ENCODE results near the gene TRIM24. TPM values are rescaled to one million over a fixed set of nuclear protein-coding genes. Genes with fewer than 3 reads are reported as not detected.

TRIM24 gene
- total and polyA plus RNA-seq, 9 donors = 17.0 to 55.6 (median 32.7) TPM

GRCh38 chr7:138538997-138539644, 79.1 kb downstream of the TRIM24 start:
- Histone ChIP-seq H3K36me3 (no peaks in the 10 kb centered on the region), H3K9me3 (no peaks in the 10 kb centered on the region), H3K27me3 (no peaks in the 10 kb centered on the region), H3K4me3 (no peak overlapping the region), H3K4me1 (ENCODE audit: insufficient read depth) (no peaks in the 10 kb centered on the region), H3K27ac (no peak overlapping the region)
- no peak for DNase-seq
- intact Hi-C loops (cut with DNase I) = no loop called here
- no peak for TF ChIP-seq POLR2A (IDR thresholded peaks at IDR 0.05)
- TF ChIP-seq, protein P1, sequence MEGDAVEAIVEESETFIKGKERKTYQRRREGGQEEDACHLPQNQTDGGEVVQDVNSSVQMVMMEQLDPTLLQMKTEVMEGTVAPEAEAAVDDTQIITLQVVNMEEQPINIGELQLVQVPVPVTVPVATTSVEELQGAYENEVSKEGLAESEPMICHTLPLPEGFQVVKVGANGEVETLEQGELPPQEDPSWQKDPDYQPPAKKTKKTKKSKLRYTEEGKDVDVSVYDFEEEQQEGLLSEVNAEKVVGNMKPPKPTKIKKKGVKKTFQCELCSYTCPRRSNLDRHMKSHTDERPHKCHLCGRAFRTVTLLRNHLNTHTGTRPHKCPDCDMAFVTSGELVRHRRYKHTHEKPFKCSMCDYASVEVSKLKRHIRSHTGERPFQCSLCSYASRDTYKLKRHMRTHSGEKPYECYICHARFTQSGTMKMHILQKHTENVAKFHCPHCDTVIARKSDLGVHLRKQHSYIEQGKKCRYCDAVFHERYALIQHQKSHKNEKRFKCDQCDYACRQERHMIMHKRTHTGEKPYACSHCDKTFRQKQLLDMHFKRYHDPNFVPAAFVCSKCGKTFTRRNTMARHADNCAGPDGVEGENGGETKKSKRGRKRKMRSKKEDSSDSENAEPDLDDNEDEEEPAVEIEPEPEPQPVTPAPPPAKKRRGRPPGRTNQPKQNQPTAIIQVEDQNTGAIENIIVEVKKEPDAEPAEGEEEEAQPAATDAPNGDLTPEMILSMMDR (IDR thresholded peaks at IDR 0.05) = no peak
- TF ChIP-seq EP300 (IDR thresholded peaks at IDR 0.05) = no peak
- WGBS, 3 donors = 92 to 99% (median 99%) methylated on average over 2 of the region's 2 CpGs

DNA sequence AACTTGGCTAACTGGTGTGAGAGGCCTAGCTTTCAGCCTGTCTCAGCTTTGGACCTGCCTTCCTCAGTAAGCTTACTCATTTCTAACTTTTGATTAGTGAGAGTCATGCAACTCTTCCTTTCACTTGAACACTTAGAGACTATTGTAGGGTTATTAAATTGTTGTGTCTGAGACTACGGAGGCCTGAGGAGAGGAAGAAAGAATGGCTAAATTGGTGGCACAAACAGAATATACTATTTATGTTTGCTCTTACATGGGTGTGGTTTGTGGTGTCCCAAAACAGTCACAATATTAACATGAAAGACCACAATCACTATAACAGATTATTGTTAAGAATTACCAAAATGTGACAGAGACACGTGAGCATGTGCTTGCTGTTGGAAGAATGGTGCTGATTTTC, 82.1 kb downstream of the TRIM24 start:
- intact Hi-C loops (cut with DNase I) = no loop called here
- Histone ChIP-seq H3K27me3 (no peaks in the 10 kb centered on the region), H3K36me3 (no peaks in the 10 kb centered on the region), H3K4me1 (ENCODE audit: insufficient read depth) (peaks cover 2% of the 10 kb centered on the region), H3K9me3 (no peaks in the 10 kb centered on the region), H3K4me3 (no peak overlapping the region), H3K27ac (no peak overlapping the region)
- no peak for TF ChIP-seq POLR2A (IDR thresholded peaks at IDR 0.05)
- TF ChIP-seq, protein P1 (IDR thresholded peaks at IDR 0.05) = no peak
- no peak for TF ChIP-seq EP300 (IDR thresholded peaks at IDR 0.05)
- 90 to 94% (median 91%) methylated on average over 2 of the region's 2 CpGs for WGBS, 3 donors
- no peak for DNase-seq

DNA sequence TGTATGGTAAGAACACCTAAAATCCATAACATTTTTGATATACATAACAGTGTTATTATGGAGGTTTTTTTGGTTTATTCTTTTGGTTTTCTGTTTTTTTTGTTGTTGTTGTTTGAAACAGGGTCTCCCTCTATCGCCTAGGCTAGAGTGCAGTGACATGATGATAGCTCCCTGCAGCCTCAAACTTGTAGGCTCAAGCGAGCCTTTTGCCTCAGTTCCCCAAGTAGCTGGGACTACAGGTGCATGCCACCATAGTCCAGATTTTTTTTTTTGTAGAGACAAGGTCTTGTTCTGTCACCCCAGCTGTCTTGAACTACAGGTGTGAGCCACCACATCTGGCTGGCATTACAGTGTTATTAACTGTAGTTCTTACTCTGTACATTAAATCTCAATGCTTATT, 83.7 kb downstream of the TRIM24 start:
- H3K27ac ChIP-seq = no peak overlapping the region

DNA sequence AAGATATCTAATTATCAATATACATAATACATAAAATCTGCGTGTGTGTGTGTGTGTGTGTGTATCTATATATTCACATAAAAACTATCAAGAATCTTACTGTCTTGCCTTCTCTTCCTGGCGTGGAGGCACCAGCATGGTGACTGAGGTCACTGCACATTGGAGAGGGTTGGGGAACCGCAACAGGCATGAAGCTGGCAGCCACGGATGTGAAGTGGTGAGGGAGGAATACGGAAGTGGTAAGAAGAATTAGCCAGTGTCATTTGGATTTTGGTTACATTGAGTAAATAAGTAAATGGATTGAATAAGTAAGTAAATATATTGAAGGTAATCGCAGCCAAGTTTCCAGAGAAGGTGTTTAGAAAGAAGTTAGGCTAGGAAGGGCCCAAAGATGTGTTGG, 85.1 kb downstream of the TRIM24 start:
- H3K27me3 ChIP-seq = no peaks in the 10 kb centered on the region
- DNase-seq = no peak
- TF ChIP-seq EP300 (IDR thresholded peaks at IDR 0.05) = no peak
- TF ChIP-seq, protein P1 (IDR thresholded peaks at IDR 0.05) = no peak
- no peak for TF ChIP-seq POLR2A (IDR thresholded peaks at IDR 0.05)
- peaks cover 3% of the 10 kb centered on the region for H3K4me1 ChIP-seq (ENCODE audit: insufficient read depth)
- WGBS, 3 donors = 82 to 91% (median 89%) methylated on average over 6 of the region's 6 CpGs
- H3K4me3 ChIP-seq = no peak overlapping the region
- H3K36me3 ChIP-seq = no peaks in the 10 kb centered on the region
- no peak overlapping the region for H3K27ac ChIP-seq
- H3K9me3 ChIP-seq = no peaks in the 10 kb centered on the region
- intact Hi-C loops (cut with DNase I) = no loop called here

More for the DNA sequence above, 83.7 kb downstream of the TRIM24 start:
- TF ChIP-seq, protein P1 (IDR thresholded peaks at IDR 0.05) = no peak
- TF ChIP-seq POLR2A (IDR thresholded peaks at IDR 0.05) (no peak), EP300 (IDR thresholded peaks at IDR 0.05) (no peak)
- Histone ChIP-seq H3K4me3 (no peak overlapping the region), H3K36me3 (no peaks in the 10 kb centered on the region), H3K9me3 (no peaks in the 10 kb centered on the region), H3K27me3 (no peaks in the 10 kb centered on the region), H3K4me1 (ENCODE audit: insufficient read depth) (peaks cover 2% of the 10 kb centered on the region)
- 95 to 100% (median 98%) methylated on average over 2 of the region's 2 CpGs for WGBS, 3 donors
- intact Hi-C loops (cut with DNase I) = no loop called here
- DNase-seq = no peak

Measured in ovary (tissue), 9 donors.